HG03064 (cell line): ENCODE results near the gene MRPS12.
"Not testable (repeated sequence)": the region's sequence is repeated elsewhere in the genome, so short reads cannot be mapped to it uniquely, and the experiment has no call there.

Source experiments
- ATAC-seq: cut with Tn5 transposase; IDR thresholded peaks from one replicate; pipeline ENCODE4 v1.9.1; 2021; ENCODE audit warnings: low read depth; ENCODE audit not compliant: unreplicated experiment

Gene MRPS12

GRCh38 chr19:38930776-38931520 lies at the start of gene MRPS12:
Gene MRPS12 (plus strand): TSS chr19:38930944. CDS start chr19:38931295, 351 bp downstream.
- peak; percentile 84 for ATAC-seq

DNA sequence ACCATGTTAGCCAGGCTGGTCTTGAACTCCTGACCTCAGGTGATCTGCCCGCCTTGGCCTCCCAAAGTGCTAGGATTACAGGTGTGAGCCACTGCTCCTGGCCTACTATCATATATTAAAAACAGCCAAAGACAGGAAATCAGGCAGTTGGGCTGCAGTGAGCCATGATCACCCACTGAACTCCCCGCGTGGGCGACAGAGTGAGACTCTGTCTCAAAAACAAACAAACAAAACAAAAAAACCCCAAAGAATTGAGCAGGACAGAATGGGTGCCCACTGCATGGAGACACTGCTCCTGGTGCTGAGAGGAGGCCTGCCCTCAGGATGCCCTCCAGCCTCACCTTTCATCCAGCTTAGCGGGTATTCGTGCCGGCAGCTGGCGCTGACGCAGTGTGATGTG lies 47.5 kb upstream of the MRPS12 start:
- no peak for ATAC-seq

DNA sequence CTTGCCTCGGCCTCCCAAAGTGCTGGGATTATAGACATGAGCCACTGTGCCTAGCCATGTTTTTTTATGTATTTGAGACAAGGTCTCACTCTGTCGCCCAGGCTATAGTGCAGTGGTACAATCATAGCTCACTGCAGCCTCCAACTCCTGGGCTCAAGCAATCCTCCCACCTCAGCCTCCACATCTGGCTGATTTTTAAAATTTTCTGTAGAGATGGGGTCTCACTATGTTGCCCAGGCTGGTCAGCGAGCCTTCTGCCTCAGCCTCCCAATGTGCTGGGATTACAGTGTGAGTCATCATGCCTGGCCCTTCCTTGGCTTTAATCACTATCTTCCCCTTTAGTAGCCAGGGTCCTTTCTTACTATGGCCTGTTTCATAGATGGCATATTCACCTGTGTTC lies 46.1 kb upstream of the MRPS12 start:
- ATAC-seq: not testable (repeated sequence)

GRCh38 chr19:38888876-38889275 lies 41.9 kb upstream of the MRPS12 start:
- no peak for ATAC-seq

DNA sequence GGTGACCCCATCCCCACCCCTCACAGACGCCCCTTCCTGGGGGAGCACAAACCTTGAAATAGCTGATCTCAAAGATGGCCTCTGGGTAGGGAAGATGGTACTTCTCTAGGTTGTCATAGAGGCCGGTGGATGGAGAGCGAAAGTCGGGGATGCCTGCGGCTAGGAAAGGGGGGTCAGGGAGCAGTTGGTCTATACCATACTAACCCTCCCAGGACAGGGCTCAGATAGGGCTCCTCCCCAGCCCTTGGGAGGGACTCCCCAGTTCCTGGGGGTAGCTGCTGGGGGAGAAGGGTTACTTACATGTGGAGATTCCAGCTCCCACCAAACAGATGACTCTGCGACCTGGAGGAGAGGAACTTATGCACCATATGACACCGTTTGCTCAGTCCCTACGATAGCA lies 40.9 kb upstream of the MRPS12 start:
- no peak for ATAC-seq

- no peak for ATAC-seq
Observed at GRCh38 chr19:38890686-38891085, 40.1 kb upstream of the MRPS12 start.

- no peak for ATAC-seq
Observed at GRCh38 chr19:38891771-38892170, 39.0 kb upstream of the MRPS12 start.

GRCh38 chr19:38892841-38893240 lies 37.9 kb upstream of the MRPS12 start:
- ATAC-seq: no peak

GRCh38 chr19:38893341-38893771 lies 37.4 kb upstream of the MRPS12 start:
- ATAC-seq: no peak

DNA sequence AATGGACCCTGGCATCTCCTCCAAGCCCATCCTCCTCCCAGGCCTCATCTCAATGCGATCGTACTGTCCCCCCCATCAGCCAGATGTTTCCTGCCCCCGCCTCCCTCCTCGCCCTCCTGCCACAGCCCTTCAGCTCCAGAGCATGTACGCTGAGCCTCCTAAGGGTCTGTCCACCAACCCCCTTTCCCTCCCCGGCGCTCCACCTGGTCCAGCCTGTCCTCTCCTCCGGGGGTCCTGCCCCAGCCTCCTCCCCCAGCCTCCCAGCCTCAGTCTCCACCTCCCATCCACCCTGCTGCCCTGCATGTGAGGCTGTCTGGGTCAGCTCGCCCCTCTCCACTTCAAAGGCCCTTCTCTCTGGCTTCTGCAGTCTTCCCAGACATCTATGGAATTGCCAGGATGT lies 35.8 kb upstream of the MRPS12 start:
- no peak for ATAC-seq

- ATAC-seq: no peak
Observed at GRCh38 chr19:38898788-38899446, 31.8 kb upstream of the MRPS12 start.

DNA sequence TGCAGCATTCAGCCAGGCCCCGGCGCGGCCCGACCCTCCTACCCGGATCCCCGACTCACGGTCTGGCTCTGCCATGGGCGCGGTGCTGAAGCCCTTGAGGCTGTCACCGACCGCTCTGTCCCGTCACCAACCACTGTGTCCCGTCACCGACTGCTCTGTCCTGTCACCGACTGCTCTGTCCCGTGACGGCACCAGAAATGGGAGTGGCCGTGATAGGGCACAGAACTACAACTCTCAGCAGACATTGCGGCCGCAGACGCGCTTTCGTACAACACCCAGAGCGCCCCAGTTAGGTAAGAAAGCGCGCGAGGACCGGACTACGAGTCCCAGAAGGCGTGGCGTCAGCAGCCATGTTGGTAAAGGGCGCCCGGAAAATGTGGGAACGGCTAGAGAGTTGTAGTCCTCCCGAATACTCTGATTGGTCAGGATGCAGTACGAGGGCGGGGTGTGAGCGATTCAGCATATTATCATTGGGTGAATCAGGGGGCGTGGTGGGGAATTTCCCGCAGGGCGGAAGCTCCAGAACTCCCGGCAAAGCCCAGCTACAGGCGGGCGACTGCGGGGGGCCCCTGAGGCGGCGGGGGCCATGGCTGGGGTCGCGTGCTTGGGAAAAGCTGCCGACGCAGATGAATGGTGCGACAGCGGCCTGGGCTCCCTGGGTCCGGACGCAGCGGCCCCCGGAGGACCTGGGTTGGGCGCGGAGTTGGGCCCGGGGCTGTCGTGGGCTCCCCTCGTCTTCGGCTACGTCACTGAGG lies 31.1 kb upstream of the MRPS12 start, which contains the start of the genes NFKBIB and SIRT2:
Gene NFKBIB (plus strand): TSS at position 523 of the 755 bp plus-strand sequence. CDS start 64 bp downstream, at position 587.
Gene SIRT2 (minus strand): TSS at position 172 of the 755 bp plus-strand sequence. CDS start 97 bp downstream, at position 75.
- ATAC-seq: peak; percentile 91

- ATAC-seq: no peak
Observed at GRCh38 chr19:38900202-38900629, 30.5 kb upstream of the MRPS12 start.

GRCh38 chr19:38900743-38901190 lies 30.0 kb upstream of the MRPS12 start:
- no peak for ATAC-seq

DNA sequence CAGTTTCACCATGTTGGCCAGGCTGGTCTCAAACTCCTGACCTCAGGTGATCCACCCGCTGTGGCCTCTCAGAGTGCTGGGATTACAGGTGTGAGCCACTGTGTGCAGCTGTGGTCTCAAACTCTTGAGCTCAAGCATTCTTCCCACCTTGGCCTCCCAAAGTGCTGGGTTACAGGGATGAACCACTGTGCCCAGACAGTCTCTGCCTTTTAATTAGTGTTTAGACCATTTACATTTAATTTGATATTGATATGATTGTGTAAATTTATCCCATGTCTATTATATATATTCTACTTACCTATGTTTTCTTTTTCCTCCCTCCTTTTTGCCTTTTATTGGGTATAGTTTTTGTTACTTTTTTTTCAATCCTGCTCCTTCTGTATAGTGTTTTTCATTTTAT lies 29.1 kb upstream of the MRPS12 start:
- no peak for ATAC-seq

GRCh38 chr19:38904581-38905539 lies 25.9 kb upstream of the MRPS12 start:
- no peak for ATAC-seq

DNA sequence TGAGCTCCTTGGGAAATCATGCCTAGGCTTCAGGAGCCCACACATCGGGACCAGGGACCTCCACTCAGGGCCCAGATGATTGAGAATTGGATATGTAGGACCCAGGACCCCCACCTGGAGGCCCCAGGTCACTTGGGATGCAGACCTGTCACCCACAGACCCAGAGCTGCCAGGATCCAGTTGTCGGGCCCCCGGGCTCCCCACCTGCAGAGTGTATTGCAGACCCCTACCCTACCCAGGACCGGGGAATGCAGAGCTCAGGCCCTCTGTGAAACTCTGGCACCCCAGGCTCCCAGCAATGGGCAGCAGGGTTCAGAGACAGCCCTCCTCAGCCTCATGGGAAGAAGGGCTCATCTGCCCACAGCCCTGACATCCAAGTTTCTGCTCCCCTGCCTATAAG lies 25.1 kb upstream of the MRPS12 start:
- ATAC-seq: no peak

DNA sequence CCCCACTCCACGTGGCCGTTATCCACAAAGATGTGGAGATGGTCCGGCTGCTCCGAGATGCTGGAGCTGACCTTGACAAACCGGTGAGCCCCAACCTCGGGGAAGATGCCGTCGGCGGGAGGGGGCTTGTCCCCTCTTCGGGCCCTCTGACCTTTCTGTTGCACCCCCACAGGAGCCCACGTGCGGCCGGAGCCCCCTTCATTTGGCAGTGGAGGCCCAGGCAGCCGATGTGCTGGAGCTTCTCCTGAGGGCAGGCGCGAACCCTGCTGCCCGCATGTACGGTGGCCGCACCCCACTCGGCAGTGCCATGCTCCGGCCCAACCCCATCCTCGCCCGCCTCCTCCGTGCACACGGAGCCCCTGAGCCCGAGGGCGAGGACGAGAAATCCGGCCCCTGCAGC lies 23.5 kb upstream of the MRPS12 start:
- ATAC-seq: no peak

- no peak for ATAC-seq
Observed at GRCh38 chr19:38907670-38908069, 23.1 kb upstream of the MRPS12 start.

- ATAC-seq: no peak
Observed at GRCh38 chr19:38908911-38909310, 21.8 kb upstream of the MRPS12 start.
